Uterus (tissue), 4 donors: ENCODE results near the gene CRABP2. TPM values are rescaled to one million over a fixed set of nuclear protein-coding genes. Genes with fewer than 3 reads are reported as not detected.
A peak's percentile ranks its signal among the peaks of the same experiment; 100 is the strongest.

Experiments used
- DNase-seq, 2 donors: peaks; one replicate each; pipeline ENCODE4 v3.0.0-alpha.2; 2019 to 2020
- H3K27ac ChIP-seq, 2 donors: fragments of 200-600 bp; sonication (generic); 1 replicate in 1 of 2; 2 replicates in 1 of 2; pipeline ENCODE4 v1.5.1; 2016 to 2018
- H3K27me3 ChIP-seq, 2 donors: fragments of 200-600 bp; sonication (generic); one replicate each; pipeline ENCODE4 v1.5.1; 2018 to 2019; ENCODE audit warnings: control low read depth in 1 of 2
- H3K36me3 ChIP-seq, 2 donors: fragments of 200-600 bp; sonication (generic); one replicate each; pipeline ENCODE4 v1.5.1; 2019; ENCODE audit warnings: control low read depth in 1 of 2
- H3K4me1 ChIP-seq, 2 donors: fragments of 200-600 bp; sonication (generic); one replicate each; pipeline ENCODE4 v1.5.1; 2018 to 2019; ENCODE audit warnings: control low read depth in 1 of 2
- H3K4me3 ChIP-seq, 2 donors: fragments of 200-600 bp; sonication (generic); 1 replicate in 1 of 2; 2 replicates in 1 of 2; pipeline ENCODE4 v1.5.1; 2018 to 2019; ENCODE audit warnings: mild to moderate bottlenecking in 1 of 2
- H3K9me3 ChIP-seq, 2 donors: fragments of 200-600 bp; sonication (generic); one replicate each; pipeline ENCODE4 v1.5.1; 2019; ENCODE audit warnings: control low read depth in 1 of 2
- CTCF ChIP-seq, 4 experiments: fragments of 200-600 bp in 2 of 4; fragments of 450-650 bp in 2 of 4; sonication (generic) in 2 of 4; IDR thresholded peaks; one replicate each; pipeline ENCODE4 v1.5.1; 2016 to 2019; ENCODE audit warnings: antibody characterized with exemption in 4 of 4, mild to moderate bottlenecking in 2 of 4, moderate library complexity in 1 of 4
- POLR2A ChIP-seq, 2 donors: fragments of 450-650 bp; IDR thresholded peaks; one replicate each; pipeline ENCODE4 v1.6.1; 2016; ENCODE audit warnings: antibody characterized with exemption in 2 of 2, mild to moderate bottlenecking in 1 of 2, moderate library complexity in 1 of 2
- intact Hi-C: fragments of 100-400 bp; cut with DNase I; formaldehyde crosslinking; loops from one replicate; pipeline ENCODE4 v1.15.1; 2023; ENCODE audit warnings: low total_unique reads
- total RNA-seq, 4 donors: library from RNA; depleted of rRNA in 3 of 4; stranded (reverse); fragments of >200 nt in 3 of 4; gene quantifications; one replicate each; pipeline versions ENCODE4 v1.1.0 to v1.2.4, GENCODE V29; 2014 to 2023
- donor health status: DM: yes; HTN: yes; CAD: no.

CRABP2 gene
- total RNA-seq, 4 donors from 2014 or later: 11.0 to 71.5 (median 14.3) TPM; not detected in 1

GRCh38 chr1:156726549-156727226, 21.3 kb upstream of the CRABP2 start:
- Histone ChIP-seq H3K27ac (peak overlapping the region in 1 of 2 donors; percentile 28), H3K27me3 (no peaks in the 10 kb centered on the region), H3K4me1 (peaks cover 15% of the 10 kb centered on the region in 2 donors), H3K36me3 (no peaks in the 10 kb centered on the region), H3K9me3 (no peaks in the 10 kb centered on the region), H3K4me3 (peak overlapping the region in 1 of 2 donors; percentile 17)
- TF ChIP-seq CTCF (IDR thresholded peaks at IDR 0.05): peak; percentile 11 to 41 (median 26)
- TF ChIP-seq POLR2A (IDR thresholded peaks at IDR 0.05): no peak
- DNase-seq: no peak
- intact Hi-C loops: loop anchor here (10.0 kb wide), 1 partner anchor 52 kb away; the partner anchor contains the start of gene NES

DNA sequence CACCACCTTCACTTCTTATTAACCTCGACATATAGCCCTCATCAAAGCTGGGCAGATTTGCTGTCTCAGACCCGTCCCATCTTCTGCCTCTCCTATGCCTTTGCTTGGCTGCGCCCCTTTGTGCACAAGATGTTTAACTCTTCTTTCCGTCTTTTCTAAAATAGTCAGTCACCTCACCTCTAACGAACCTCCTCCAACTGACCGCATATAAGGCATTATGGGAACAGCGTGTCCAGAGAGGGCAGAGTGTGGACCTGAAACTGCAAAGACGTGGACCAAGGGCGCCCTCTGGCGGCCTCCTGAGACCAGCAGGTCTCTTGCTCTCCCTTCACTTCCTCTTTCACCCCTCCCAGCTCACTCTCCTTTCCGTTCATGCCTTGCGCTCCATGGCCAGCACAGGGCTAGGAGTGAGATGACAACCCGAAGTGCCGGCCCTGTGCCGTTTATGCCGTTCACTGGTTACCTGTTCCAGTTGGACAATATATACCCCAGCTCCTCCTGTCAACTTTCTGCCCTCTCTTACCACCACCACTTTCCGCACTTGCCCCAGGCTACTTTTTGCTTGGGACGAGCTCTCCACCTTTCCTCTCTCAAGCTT, 20.4 kb upstream of the CRABP2 start:
- Histone ChIP-seq H3K4me1 (peaks cover 15% of the 10 kb centered on the region in 2 donors), H3K36me3 (no peaks in the 10 kb centered on the region), H3K9me3 (no peaks in the 10 kb centered on the region), H3K4me3 (peak overlapping the region; percentile 12 to 17), H3K27me3 (no peaks in the 10 kb centered on the region), H3K27ac (peak overlapping the region in 1 of 2 donors; percentile 28)
- peak; percentile 88 to 89 for DNase-seq
- peak; percentile 96 to 97 (median 96) for TF ChIP-seq CTCF (IDR thresholded peaks at IDR 0.05)
- peak in 1 of 2 donors; percentile 9 for TF ChIP-seq POLR2A (IDR thresholded peaks at IDR 0.05)
- intact Hi-C loops: loop anchor here (2.0 to 10.0 kb wide), 2 partner anchors 35 to 51 kb away; partner anchors contain the start of gene NES

- no peak for DNase-seq
- Histone ChIP-seq H3K27me3 (no peaks in the 10 kb centered on the region), H3K4me1 (peaks cover 3 to 5% of the 10 kb centered on the region in 2 donors), H3K36me3 (no peaks in the 10 kb centered on the region), H3K27ac (no peak overlapping the region), H3K9me3 (no peaks in the 10 kb centered on the region), H3K4me3 (no peak overlapping the region)
- intact Hi-C loops: loop anchor here (10.0 kb wide), 1 partner anchor 47 kb away; the partner anchor contains the start of gene NES
- TF ChIP-seq CTCF (IDR thresholded peaks at IDR 0.05) (no peak), POLR2A (IDR thresholded peaks at IDR 0.05) (no peak)
These were observed 16.2 kb upstream of the CRABP2 start for GRCh38 chr1:156721535-156721934.

GRCh38 chr1:156721131-156721530, 15.7 kb upstream of the CRABP2 start:
- intact Hi-C loops: loop anchor here (10.0 kb wide), 1 partner anchor 46 kb away; the partner anchor contains the start of gene NES
- Histone ChIP-seq H3K27me3 (no peaks in the 10 kb centered on the region), H3K27ac (no peak overlapping the region), H3K9me3 (no peaks in the 10 kb centered on the region), H3K36me3 (no peaks in the 10 kb centered on the region), H3K4me3 (no peak overlapping the region), H3K4me1 (peaks cover 1 to 2% of the 10 kb centered on the region in 2 donors)
- TF ChIP-seq POLR2A (IDR thresholded peaks at IDR 0.05) (no peak), CTCF (IDR thresholded peaks at IDR 0.05) (no peak)
- DNase-seq: no peak

DNA sequence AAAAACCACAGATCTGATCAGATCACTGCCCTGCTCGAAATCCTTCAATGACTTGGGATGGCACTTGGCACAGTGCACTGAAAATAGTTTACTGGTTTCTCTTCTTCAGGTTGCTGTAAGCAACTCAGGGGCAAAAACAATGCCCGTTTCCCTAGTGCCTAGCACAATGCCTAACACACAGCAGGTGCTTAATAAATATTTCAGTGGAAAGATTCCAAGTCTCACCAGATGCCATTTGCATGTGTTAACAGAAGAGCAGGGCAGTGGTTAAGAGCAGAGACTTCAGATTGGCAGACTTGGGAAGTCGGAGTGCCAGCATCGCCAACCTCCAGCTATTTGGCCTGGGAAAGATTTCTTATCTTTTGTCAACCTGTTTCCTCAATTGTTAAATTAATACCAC, 12.0 kb upstream of the CRABP2 start:
- Histone ChIP-seq H3K4me1 (no peaks in the 10 kb centered on the region), H3K9me3 (no peaks in the 10 kb centered on the region), H3K4me3 (no peak overlapping the region), H3K36me3 (no peaks in the 10 kb centered on the region), H3K27ac (no peak overlapping the region), H3K27me3 (no peaks in the 10 kb centered on the region)
- no peak for TF ChIP-seq POLR2A (IDR thresholded peaks at IDR 0.05)
- TF ChIP-seq CTCF (IDR thresholded peaks at IDR 0.05): no peak
- DNase-seq: no peak
- intact Hi-C loops: no loop called here
